GM21528 (cell line): ENCODE results near the gene SPANXN4.

Experiments used
- ATAC-seq: cut with Tn5 transposase; IDR thresholded peaks from one replicate; pipeline ENCODE4 v1.9.1; 2021; ENCODE audit warnings: mild to moderate bottlenecking, moderate library complexity; ENCODE audit not compliant: unreplicated experiment, low FRiP score

The SPANXN4 gene

DNA sequence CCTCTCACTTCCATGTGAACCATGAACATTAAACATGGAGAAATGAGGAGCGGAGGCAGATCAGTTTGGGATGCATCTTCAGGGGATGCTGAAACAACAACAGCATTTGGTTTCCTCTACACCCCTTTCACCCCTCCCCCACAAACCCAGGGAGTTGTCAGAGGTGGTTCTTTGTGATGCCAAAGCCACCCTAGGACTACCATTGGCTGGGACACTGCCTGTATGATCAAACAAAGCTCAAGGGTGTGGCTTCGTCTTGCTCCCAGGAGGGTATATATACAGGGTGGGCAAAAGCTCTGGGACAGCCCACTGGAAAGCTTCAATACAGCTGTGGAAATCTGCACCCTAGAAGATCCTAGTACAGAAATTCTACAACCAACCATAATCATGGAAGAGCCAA lies at the start of gene SPANXN4:
TSS of gene SPANXN4 (plus strand) at position 301 of the 400 bp plus-strand sequence. CDS start at position 388, 87 bp downstream.
- no peak for ATAC-seq

DNA sequence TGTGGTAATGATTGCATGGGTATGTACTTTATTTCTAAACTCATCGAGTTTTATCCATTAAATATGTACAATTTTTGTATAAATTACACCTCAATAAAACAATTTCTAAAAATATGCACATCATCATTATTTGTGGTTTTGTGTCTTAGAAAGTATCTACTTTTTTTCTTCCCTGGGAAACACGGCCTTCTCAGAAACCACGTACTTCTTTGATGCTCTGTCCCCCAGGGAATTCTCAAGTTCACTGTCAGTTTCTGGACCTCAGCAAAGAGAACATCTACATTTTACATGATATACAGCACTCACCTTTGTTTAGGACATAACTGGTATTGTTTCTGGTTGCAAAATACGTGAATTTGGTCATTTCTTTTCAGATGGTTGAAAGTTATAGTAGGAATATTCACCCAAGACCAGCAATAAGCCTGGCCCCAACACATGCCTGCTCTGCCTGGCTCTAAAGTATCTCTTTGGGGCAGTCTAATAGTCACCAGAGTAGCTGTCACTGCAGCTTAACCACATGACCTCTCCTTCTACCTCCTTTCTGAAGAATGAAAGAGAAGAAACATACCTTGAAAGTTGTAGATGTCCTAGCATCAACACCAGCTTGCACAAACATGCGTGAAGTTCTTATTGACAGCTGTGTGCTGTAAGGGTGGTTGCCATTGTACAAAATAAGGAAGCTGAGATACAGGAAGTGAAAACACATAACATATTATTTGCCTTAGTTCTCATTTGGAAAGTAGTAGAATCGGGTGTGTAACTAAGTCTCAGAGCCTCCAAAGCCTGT lies 48.4 kb upstream of the SPANXN4 start:
- ATAC-seq: peak; percentile 94

DNA sequence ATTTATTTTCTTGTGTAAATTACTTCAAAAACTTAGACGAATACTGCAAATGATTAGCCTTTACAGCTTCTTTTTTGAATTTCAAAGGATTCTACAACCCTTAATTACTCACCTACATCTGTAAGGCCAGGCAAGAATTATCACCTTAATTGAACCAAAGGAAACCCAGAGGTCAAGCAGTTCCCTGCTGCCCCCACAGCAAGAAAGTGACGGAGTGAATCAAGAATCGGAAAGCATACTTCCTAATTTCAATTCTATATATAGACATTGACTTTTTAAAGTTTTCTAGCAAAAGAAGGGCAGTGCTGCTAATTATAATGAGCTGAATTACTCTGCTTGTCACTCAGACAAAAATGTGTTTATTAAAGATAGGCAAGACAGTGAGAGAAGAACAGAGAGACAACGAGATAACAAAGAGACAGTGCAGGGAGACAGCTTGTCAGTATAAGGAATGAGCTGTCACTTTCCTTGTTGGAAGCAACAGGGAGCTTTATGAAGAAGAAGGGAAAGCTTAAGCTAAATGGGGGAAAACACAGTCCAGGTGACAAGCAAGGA lies 47.5 kb upstream of the SPANXN4 start:
- ATAC-seq: peak; percentile 48

- no peak for ATAC-seq
Measured at GRCh38 chrX:142982679-142983078, 43.0 kb upstream of the SPANXN4 start.

DNA sequence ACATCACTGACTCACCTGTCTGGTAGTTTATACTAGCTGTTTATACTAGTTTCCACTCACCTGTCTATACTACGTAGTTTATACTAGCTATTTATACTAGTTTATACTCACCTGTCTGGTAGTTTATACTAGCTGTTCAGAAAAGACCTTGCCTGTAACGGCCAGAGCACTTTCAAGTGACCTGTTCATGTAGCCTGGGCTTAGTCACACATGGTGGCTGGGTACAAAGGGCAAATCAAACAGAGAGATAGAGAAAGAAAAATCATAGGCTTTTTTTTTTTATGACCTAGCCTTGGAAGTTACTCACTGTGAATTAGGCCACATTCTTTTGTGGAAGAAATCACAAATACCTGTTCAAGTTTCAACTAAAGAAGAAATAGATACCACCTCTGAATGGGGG lies 30.7 kb upstream of the SPANXN4 start:
- ATAC-seq: no peak

DNA sequence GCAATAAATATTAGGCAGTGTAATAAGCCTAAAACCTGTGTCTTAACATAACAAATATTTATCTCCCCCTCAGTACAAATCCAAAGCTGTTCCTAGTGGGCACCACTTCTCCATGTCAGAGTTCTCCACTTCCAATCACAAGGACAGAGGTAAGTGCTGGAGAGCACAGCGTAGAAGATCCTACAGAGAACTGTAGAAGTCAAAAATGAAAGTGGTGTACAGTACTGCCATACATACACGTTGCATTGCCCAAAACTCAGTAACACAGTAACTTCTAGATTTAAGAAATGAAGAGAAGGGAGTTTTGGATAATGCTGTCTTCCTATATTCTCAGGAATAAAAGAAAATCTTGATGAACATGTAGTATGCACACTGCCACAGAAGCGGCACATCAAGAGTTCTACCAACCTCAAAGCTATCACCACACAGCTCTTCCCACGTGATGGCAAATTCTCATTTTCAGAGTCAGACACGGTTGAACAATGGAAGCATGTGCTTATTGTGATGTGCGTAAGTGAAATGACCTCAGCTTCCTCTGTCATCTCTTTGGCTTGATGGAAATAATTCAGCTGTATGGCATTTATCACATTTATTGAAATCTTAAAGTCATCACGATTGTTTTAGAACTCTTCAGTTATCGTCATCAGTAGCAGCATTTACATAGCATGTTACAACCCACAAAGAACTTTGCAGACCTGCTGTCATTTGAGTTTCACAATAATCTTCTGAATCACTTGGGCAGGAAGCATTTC lies 27.1 kb upstream of the SPANXN4 start:
- no peak for ATAC-seq

DNA sequence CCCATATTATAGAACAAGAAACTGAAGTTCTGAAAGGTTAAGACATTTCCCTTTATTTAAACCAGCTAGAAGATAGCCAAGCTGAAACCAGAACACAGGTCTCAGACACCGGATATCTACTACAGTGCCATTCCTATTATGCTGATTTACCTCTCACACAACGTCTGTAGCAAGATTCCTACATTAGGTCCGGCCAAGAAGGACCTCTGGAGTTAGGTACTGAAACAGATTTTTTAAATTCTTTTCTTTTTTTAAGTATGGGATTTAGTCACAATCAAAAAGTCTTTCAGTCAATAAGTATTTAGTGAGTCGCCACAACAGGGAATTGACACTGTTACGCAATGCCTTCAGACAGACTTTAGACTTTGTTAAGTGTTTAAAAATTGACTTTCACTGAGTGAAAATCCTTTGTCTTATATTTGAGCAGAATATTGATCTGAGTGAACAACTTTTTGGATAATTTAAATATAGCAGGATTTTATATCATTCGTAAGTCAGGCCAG lies 26.5 kb upstream of the SPANXN4 start:
- ATAC-seq: no peak

GRCh38 chrX:143002206-143002605 lies 23.5 kb upstream of the SPANXN4 start:
- ATAC-seq: no peak

DNA sequence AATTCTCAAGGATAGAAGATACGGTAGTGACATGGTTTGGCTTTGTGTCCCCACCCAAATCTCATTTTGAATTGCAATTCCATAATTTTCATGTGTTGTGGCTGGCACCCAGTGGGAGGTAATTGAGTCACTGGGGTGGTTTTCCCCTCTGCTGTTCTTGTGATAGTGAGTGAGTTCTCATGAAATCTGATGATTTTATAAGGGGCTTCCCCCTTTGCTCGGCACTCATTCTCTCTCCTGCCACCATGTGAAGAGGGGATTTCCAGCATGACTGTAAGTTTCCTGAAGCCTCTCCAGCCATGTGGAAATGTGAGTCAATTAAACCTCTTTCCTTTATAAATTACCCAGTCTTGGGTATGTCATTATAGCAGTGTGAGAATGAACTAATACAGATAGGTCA lies 8.5 kb upstream of the SPANXN4 start:
- ATAC-seq: no peak

DNA sequence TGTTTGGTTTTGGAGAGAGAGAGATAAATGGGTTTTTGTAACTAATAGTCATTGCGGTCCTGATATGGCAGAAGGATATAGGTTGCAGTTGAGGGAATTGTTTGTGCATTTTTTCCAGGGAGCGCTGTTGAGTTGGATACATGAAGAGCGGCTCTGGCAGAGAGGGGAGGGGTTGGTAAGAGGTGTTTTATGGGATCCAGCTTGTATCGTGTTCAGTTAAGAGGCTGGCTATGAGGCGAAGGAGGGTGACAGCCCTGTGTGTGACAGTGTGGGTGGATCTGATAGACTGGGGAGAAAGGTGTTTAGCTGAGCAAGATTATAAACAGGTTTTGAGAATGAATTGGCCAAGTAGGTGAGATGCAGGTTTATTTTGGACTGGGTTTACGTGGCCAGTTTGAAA lies 1.5 kb downstream of the SPANXN4 start:
- ATAC-seq: no peak

GRCh38 chrX:143047511-143047910 lies 21.8 kb downstream of the SPANXN4 start:
- no peak for ATAC-seq

- no peak for ATAC-seq
Measured at GRCh38 chrX:143058120-143058519, 32.4 kb downstream of the SPANXN4 start.

DNA sequence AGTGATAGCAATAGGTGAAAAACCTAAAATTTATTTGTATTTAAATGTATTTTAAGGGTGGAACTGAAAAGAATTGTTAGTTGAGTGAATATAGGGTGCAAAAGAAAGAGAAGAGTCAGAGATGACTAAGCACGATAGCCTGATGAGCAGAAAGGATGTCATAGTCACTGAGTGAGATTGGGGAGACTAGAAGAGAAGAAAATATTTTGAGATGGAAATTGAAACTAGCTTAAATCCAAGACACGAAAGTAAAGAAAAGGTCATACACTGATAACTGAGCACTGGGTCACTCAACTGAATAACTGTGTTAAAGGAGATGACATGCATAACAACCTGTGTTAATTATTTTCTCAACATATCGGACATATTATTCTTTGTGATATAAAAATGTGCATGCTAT lies 55.5 kb downstream of the SPANXN4 start:
- no peak for ATAC-seq

- no peak for ATAC-seq
Measured at GRCh38 chrX:143082537-143082936, 56.8 kb downstream of the SPANXN4 start.
